Naive B cell (primary cell): Measurements from ENCODE around the gene SND1. TPM values are rescaled to one million over a fixed set of nuclear protein-coding genes. Genes with fewer than 3 reads are reported as not detected.

Experiments used
- ATAC-seq, 2 donors: fragments of 150-1000 bp; cut with Tn5 transposase; 2 replicates each; pipeline ENCODE4 v1.10.0; 2021; ENCODE audit warnings: low read depth in 2 of 2, mild to moderate bottlenecking in 2 of 2, moderate library complexity in 2 of 2
- DNase-seq: peaks from one replicate; pipeline ENCODE4 v3.0.0; 2022
- H3K27ac Mint-ChIP-seq, 6 donors: one replicate each; pipeline ENCODE4 v1.8.0; 2020 to 2022; ENCODE audit warnings: mild to moderate bottlenecking in 6 of 6, mixed read lengths in 6 of 6, moderate library complexity in 5 of 6, inconsistent platforms in 2 of 6
- H3K27me3 Mint-ChIP-seq, 3 donors: one replicate each; pipeline ENCODE4 v1.8.0; 2021 to 2022; ENCODE audit warnings: mixed read lengths in 3 of 3, mild to moderate bottlenecking in 1 of 3
- H3K36me3 Mint-ChIP-seq, 2 donors: one replicate each; pipeline ENCODE4 v1.8.0; 2020 to 2022; ENCODE audit warnings: mixed read lengths in 2 of 2, inconsistent platforms in 1 of 2, mild to moderate bottlenecking in 1 of 2
- H3K4me1 Mint-ChIP-seq, 3 donors: one replicate each; pipeline ENCODE4 v1.8.0; 2020 to 2022; ENCODE audit warnings: mixed read lengths in 3 of 3, inconsistent platforms in 1 of 3, mild to moderate bottlenecking in 1 of 3, moderate library complexity in 1 of 3
- H3K4me3 Mint-ChIP-seq, 8 donors: one replicate each; pipeline ENCODE4 v1.8.0; 2020 to 2022; ENCODE audit warnings: mild to moderate bottlenecking in 8 of 8, mixed read lengths in 8 of 8, moderate library complexity in 8 of 8, inconsistent platforms in 2 of 8
- H3K9me3 Mint-ChIP-seq, 7 donors: one replicate each; pipeline ENCODE4 v1.8.0; 2020 to 2022; ENCODE audit warnings: mixed read lengths in 7 of 7, mild to moderate bottlenecking in 5 of 7, inconsistent platforms in 2 of 7, moderate library complexity in 1 of 7
- polyA plus RNA-seq, 6 donors: library from polyadenylated mRNA; unstranded; fragments of 300-500 nt; fragmentation: Illumina TruSeq; gene quantifications; one replicate each; pipeline ENCODE4 v1.2.3, GENCODE V29; 2021; ENCODE audit warnings: low read depth in 6 of 6

SND1 gene
- polyA plus RNA-seq, 6 donors from 2014 or later, result 50.6 to 83.1 (median 74.2) TPM

GRCh38 chr7:127858091-127858914, 206.3 kb downstream of the SND1 start:
- no peak for ATAC-seq
- no peaks in the 10 kb centered on the region for H3K36me3 Mint-ChIP-seq
- DNase-seq, result no peak
- peaks cover 0 to 15% (median 7%) of the 10 kb centered on the region in 3 donors for H3K4me1 Mint-ChIP-seq
- no peaks in the 10 kb centered on the region for H3K9me3 Mint-ChIP-seq
- peak overlapping the region in 1 of 8 donors; percentile 30 for H3K4me3 Mint-ChIP-seq
- H3K27ac Mint-ChIP-seq, result no peak overlapping the region
- H3K27me3 Mint-ChIP-seq, result no peaks in the 10 kb centered on the region

GRCh38 chr7:127858915-127859189, 206.9 kb downstream of the SND1 start:
- no peaks in the 10 kb centered on the region for H3K27me3 Mint-ChIP-seq
- DNase-seq (no peak), ATAC-seq (no peak)
- H3K9me3 Mint-ChIP-seq, result no peaks in the 10 kb centered on the region
- H3K4me3 Mint-ChIP-seq, result no peak overlapping the region
- no peaks in the 10 kb centered on the region for H3K36me3 Mint-ChIP-seq
- no peak overlapping the region for H3K27ac Mint-ChIP-seq
- peaks cover 0 to 15% (median 7%) of the 10 kb centered on the region in 3 donors for H3K4me1 Mint-ChIP-seq

GRCh38 chr7:127859330-127859729, 207.3 kb downstream of the SND1 start:
- no peak overlapping the region for H3K4me3 Mint-ChIP-seq

GRCh38 chr7:127862525-127862924, 210.5 kb downstream of the SND1 start:
- no peak overlapping the region for H3K4me3 Mint-ChIP-seq
- DNase-seq (no peak), ATAC-seq (no peak)
- H3K9me3 Mint-ChIP-seq, result no peaks in the 10 kb centered on the region
- peaks cover 0 to 17% (median 13%) of the 10 kb centered on the region in 3 donors for H3K4me1 Mint-ChIP-seq
- H3K27ac Mint-ChIP-seq, result no peak overlapping the region
- H3K27me3 Mint-ChIP-seq, result no peaks in the 10 kb centered on the region
- H3K36me3 Mint-ChIP-seq, result no peaks in the 10 kb centered on the region

More at GRCh38 chr7:127859330-127859729, 207.3 kb downstream of the SND1 start:
- H3K36me3 Mint-ChIP-seq, result no peaks in the 10 kb centered on the region
- H3K27ac Mint-ChIP-seq, result no peak overlapping the region
- ATAC-seq, result no peak
- H3K9me3 Mint-ChIP-seq, result no peaks in the 10 kb centered on the region
- peaks cover 0 to 18% (median 10%) of the 10 kb centered on the region in 3 donors for H3K4me1 Mint-ChIP-seq
- no peak for DNase-seq
- no peaks in the 10 kb centered on the region for H3K27me3 Mint-ChIP-seq

GRCh38 chr7:127863082-127863481, 211.1 kb downstream of the SND1 start:
- Mint-ChIP-seq H3K4me1 (peaks cover 0 to 17% (median 12%) of the 10 kb centered on the region in 3 donors), H3K36me3 (no peaks in the 10 kb centered on the region), H3K27ac (no peak overlapping the region), H3K27me3 (no peaks in the 10 kb centered on the region), H3K4me3 (no peak overlapping the region), H3K9me3 (no peaks in the 10 kb centered on the region)
- DNase-seq, result no peak
- no peak for ATAC-seq

- no peak for ATAC-seq
- Mint-ChIP-seq H3K4me1 (peaks cover 10 to 23% (median 12%) of the 10 kb centered on the region in 3 donors), H3K27me3 (no peaks in the 10 kb centered on the region), H3K36me3 (no peaks in the 10 kb centered on the region), H3K4me3 (no peak overlapping the region), H3K9me3 (peaks cover 0 to 5% (median 0%) of the 10 kb centered on the region in 7 donors), H3K27ac (no peak overlapping the region)
- DNase-seq, result no peak
Observed at GRCh38 chr7:127865466-127865865, 213.5 kb downstream of the SND1 start.

- ATAC-seq, result peak in 1 of 2 donors; percentile 45
- no peaks in the 10 kb centered on the region for H3K27me3 Mint-ChIP-seq
- peaks cover 15 to 28% (median 16%) of the 10 kb centered on the region in 3 donors for H3K4me1 Mint-ChIP-seq
- H3K9me3 Mint-ChIP-seq, result peaks cover 0 to 5% (median 0%) of the 10 kb centered on the region in 7 donors
- no peaks in the 10 kb centered on the region for H3K36me3 Mint-ChIP-seq
- DNase-seq, result no peak
- no peak overlapping the region for H3K4me3 Mint-ChIP-seq
- H3K27ac Mint-ChIP-seq, result no peak overlapping the region
Observed at GRCh38 chr7:127870231-127870907, 218.4 kb downstream of the SND1 start.

GRCh38 chr7:127871226-127871625, 219.2 kb downstream of the SND1 start:
- DNase-seq (no peak), ATAC-seq (no peak)
- Mint-ChIP-seq H3K4me3 (no peak overlapping the region), H3K4me1 (peaks cover 15 to 31% (median 16%) of the 10 kb centered on the region in 3 donors), H3K27ac (no peak overlapping the region), H3K9me3 (peaks cover 0 to 5% (median 0%) of the 10 kb centered on the region in 7 donors), H3K36me3 (no peaks in the 10 kb centered on the region), H3K27me3 (no peaks in the 10 kb centered on the region)

GRCh38 chr7:127872122-127872521, 220.1 kb downstream of the SND1 start:
- H3K27ac Mint-ChIP-seq, result peak overlapping the region in 1 of 6 donors; percentile 93
- H3K27me3 Mint-ChIP-seq, result no peaks in the 10 kb centered on the region
- no peak for ATAC-seq
- peaks cover 15 to 31% (median 16%) of the 10 kb centered on the region in 3 donors for H3K4me1 Mint-ChIP-seq
- no peak for DNase-seq
- H3K9me3 Mint-ChIP-seq, result peaks cover 0 to 5% (median 0%) of the 10 kb centered on the region in 7 donors
- H3K4me3 Mint-ChIP-seq, result peak overlapping the region in 1 of 8 donors; percentile 21
- H3K36me3 Mint-ChIP-seq, result no peaks in the 10 kb centered on the region

- ATAC-seq (no peak), DNase-seq (no peak)
- H3K27ac Mint-ChIP-seq, result peak overlapping the region in 1 of 6 donors; percentile 19
Observed at GRCh38 chr7:127873151-127873550, 221.2 kb downstream of the SND1 start.

GRCh38 chr7:127873715-127874636, 222.0 kb downstream of the SND1 start:
- no peak for DNase-seq
- Mint-ChIP-seq H3K27ac (no peak overlapping the region), H3K4me1 (peaks cover 12 to 27% (median 13%) of the 10 kb centered on the region in 3 donors), H3K4me3 (no peak overlapping the region), H3K9me3 (peaks cover 0 to 1% (median 0%) of the 10 kb centered on the region in 7 donors), H3K27me3 (no peaks in the 10 kb centered on the region), H3K36me3 (no peaks in the 10 kb centered on the region)
- no peak for ATAC-seq

More at GRCh38 chr7:127873151-127873550, 221.2 kb downstream of the SND1 start:
- H3K36me3 Mint-ChIP-seq, result no peaks in the 10 kb centered on the region
- no peaks in the 10 kb centered on the region for H3K27me3 Mint-ChIP-seq
- no peak overlapping the region for H3K4me3 Mint-ChIP-seq
- H3K4me1 Mint-ChIP-seq, result peaks cover 15 to 31% (median 16%) of the 10 kb centered on the region in 3 donors
- peaks cover 0 to 5% (median 0%) of the 10 kb centered on the region in 7 donors for H3K9me3 Mint-ChIP-seq

GRCh38 chr7:127874951-127875608, 223.1 kb downstream of the SND1 start:
- Mint-ChIP-seq H3K27ac (peak overlapping the region in 1 of 6 donors; percentile 23), H3K4me3 (no peak overlapping the region), H3K4me1 (peaks cover 6 to 17% (median 9%) of the 10 kb centered on the region in 3 donors), H3K27me3 (no peaks in the 10 kb centered on the region), H3K9me3 (no peaks in the 10 kb centered on the region), H3K36me3 (no peaks in the 10 kb centered on the region)
- ATAC-seq (no peak), DNase-seq (no peak)

- no peaks in the 10 kb centered on the region for H3K36me3 Mint-ChIP-seq
- DNase-seq, result no peak
Observed at GRCh38 chr7:127876393-127876792, 224.4 kb downstream of the SND1 start.

More at GRCh38 chr7:127876393-127876792, 224.4 kb downstream of the SND1 start:
- no peaks in the 10 kb centered on the region for H3K9me3 Mint-ChIP-seq
- H3K4me3 Mint-ChIP-seq, result no peak overlapping the region
- no peak for ATAC-seq
- H3K4me1 Mint-ChIP-seq, result peaks cover 6 to 17% (median 9%) of the 10 kb centered on the region in 3 donors
- H3K27me3 Mint-ChIP-seq, result no peaks in the 10 kb centered on the region
- no peak overlapping the region for H3K27ac Mint-ChIP-seq
